GM12801 (cell line): ENCODE data around the gene ZEB2.

ENCODE experiments used
- CTCF ChIP-seq: IDR thresholded peaks from one replicate; pipeline ENCODE4 v1.5.1; 2011; ENCODE audit warnings: control low read depth; ENCODE audit not compliant: insufficient read length; ENCODE audit errors: extremely low read depth

ZEB2 gene

GRCh38 chr2:144362401-144362800 lies 157.5 kb downstream of the ZEB2 start:
- TF ChIP-seq CTCF = no peak

- no peak for TF ChIP-seq CTCF
Observed at GRCh38 chr2:144361742-144362141, 158.2 kb downstream of the ZEB2 start.

GRCh38 chr2:144359684-144360083 lies 160.2 kb downstream of the ZEB2 start:
- no peak for TF ChIP-seq CTCF

- TF ChIP-seq CTCF = no peak
Observed at GRCh38 chr2:144358979-144359541, 160.9 kb downstream of the ZEB2 start.

GRCh38 chr2:144358374-144358964 lies 161.4 kb downstream of the ZEB2 start:
- no peak for TF ChIP-seq CTCF

GRCh38 chr2:144357623-144358373 lies 162.1 kb downstream of the ZEB2 start:
- no peak for TF ChIP-seq CTCF

GRCh38 chr2:144356402-144356801 lies 163.5 kb downstream of the ZEB2 start:
- TF ChIP-seq CTCF = no peak
